ENCODE results near the gene EXOC4. TPM values are rescaled to one million over a fixed set of nuclear protein-coding genes. Genes with fewer than 3 reads are reported as not detected.
A peak's percentile ranks its signal among the peaks of the same experiment; 100 is the strongest.
"Not testable (repeated sequence)": the region's sequence is repeated elsewhere in the genome, so short reads cannot be mapped to it uniquely, and the experiment has no call there.

EXOC4 gene
- total RNA-seq, 1 donor from 2014 or later = 67.7 TPM

- TF ChIP-seq, protein P1, sequence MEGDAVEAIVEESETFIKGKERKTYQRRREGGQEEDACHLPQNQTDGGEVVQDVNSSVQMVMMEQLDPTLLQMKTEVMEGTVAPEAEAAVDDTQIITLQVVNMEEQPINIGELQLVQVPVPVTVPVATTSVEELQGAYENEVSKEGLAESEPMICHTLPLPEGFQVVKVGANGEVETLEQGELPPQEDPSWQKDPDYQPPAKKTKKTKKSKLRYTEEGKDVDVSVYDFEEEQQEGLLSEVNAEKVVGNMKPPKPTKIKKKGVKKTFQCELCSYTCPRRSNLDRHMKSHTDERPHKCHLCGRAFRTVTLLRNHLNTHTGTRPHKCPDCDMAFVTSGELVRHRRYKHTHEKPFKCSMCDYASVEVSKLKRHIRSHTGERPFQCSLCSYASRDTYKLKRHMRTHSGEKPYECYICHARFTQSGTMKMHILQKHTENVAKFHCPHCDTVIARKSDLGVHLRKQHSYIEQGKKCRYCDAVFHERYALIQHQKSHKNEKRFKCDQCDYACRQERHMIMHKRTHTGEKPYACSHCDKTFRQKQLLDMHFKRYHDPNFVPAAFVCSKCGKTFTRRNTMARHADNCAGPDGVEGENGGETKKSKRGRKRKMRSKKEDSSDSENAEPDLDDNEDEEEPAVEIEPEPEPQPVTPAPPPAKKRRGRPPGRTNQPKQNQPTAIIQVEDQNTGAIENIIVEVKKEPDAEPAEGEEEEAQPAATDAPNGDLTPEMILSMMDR (IDR thresholded peaks at IDR 0.05) = no peak
- Mint-ChIP-seq H3K36me3 (ENCODE audit: low read depth) (peaks cover 4% of the 10 kb centered on the region), H3K9me3 (ENCODE audit: low read depth) (no peaks in the 10 kb centered on the region), H3K4me1 (ENCODE audit: low read depth) (peaks cover 26% of the 10 kb centered on the region), H3K27me3 (ENCODE audit: low read depth) (no peaks in the 10 kb centered on the region), H3K27ac (ENCODE audit: unreplicated experiment) (no peak overlapping the region), H3K4me3 (ENCODE audit: unreplicated experiment) (no peak overlapping the region)
- DNase-seq (ENCODE audit: low spot score) = no peak
Observed at GRCh38 chr7:133315332-133316040, 62.6 kb downstream of the EXOC4 start.

DNA sequence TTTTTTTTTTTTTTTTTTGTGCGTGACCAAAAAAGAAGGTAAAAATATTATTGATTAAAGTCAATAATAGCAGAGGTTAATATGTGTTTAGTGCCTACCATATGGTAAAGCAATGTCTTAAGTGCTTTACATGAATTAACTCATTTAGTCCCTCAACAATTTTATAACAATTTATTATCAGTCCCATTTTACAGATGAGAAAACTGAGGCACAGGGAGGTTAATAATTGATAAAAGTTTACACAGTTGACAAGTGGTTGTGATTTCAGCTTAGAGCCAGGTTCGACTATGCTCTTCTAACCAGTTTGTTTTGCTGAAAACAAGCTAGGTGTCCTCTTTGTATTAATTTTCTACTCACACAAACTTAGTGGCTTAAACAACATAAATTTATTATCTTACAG is 67.0 kb downstream of the EXOC4 start:
- Mint-ChIP-seq H3K36me3 (ENCODE audit: low read depth) (peaks cover 34% of the 10 kb centered on the region), H3K27ac (ENCODE audit: unreplicated experiment) (no peak overlapping the region), H3K27me3 (ENCODE audit: low read depth) (no peaks in the 10 kb centered on the region), H3K4me3 (ENCODE audit: unreplicated experiment) (no peak overlapping the region), H3K4me1 (ENCODE audit: low read depth) (peaks cover 12% of the 10 kb centered on the region), H3K9me3 (ENCODE audit: low read depth) (peaks cover 23% of the 10 kb centered on the region)
- no peak for DNase-seq (ENCODE audit: low spot score)
- TF ChIP-seq, protein P1 (IDR thresholded peaks at IDR 0.05) = no peak

- no peak for DNase-seq (ENCODE audit: low spot score)
- peaks cover 31% of the 10 kb centered on the region for H3K9me3 Mint-ChIP-seq (ENCODE audit: low read depth)
- no peak overlapping the region for H3K27ac Mint-ChIP-seq (ENCODE audit: unreplicated experiment)
- no peaks in the 10 kb centered on the region for H3K27me3 Mint-ChIP-seq (ENCODE audit: low read depth)
- H3K4me3 Mint-ChIP-seq (ENCODE audit: unreplicated experiment) = no peak overlapping the region
- peaks cover 42% of the 10 kb centered on the region for H3K36me3 Mint-ChIP-seq (ENCODE audit: low read depth)
- H3K4me1 Mint-ChIP-seq (ENCODE audit: low read depth) = peaks cover 4% of the 10 kb centered on the region
- TF ChIP-seq, protein P1 (IDR thresholded peaks at IDR 0.05) = no peak
Observed at GRCh38 chr7:133320891-133321290, 68.0 kb downstream of the EXOC4 start.

DNA sequence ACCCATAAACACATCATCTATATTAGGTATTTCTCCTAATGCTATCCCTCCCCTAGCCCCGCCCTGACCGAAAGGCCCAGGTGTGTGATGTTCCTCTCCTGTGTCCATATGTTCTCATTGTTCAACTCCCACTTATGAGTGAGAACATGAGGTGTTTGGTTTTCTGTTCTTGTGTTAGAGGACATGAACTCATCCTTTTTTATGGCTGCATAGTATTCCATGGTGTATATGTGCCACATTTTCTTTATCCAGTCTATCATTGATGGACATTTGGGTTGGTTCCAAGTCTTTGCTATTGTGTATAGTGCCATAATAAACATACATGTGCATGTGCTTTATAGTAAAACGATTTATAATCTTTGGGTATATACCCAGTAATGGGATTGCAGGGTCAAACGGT is 68.5 kb downstream of the EXOC4 start:
- peaks cover 32% of the 10 kb centered on the region for H3K9me3 Mint-ChIP-seq (ENCODE audit: low read depth)
- not testable (repeated sequence) for H3K4me1 Mint-ChIP-seq (ENCODE audit: low read depth); H3K27ac Mint-ChIP-seq (ENCODE audit: unreplicated experiment); DNase-seq (ENCODE audit: low spot score); H3K4me3 Mint-ChIP-seq (ENCODE audit: unreplicated experiment); H3K27me3 Mint-ChIP-seq (ENCODE audit: low read depth)
- H3K36me3 Mint-ChIP-seq (ENCODE audit: low read depth) = peaks cover 42% of the 10 kb centered on the region

DNA sequence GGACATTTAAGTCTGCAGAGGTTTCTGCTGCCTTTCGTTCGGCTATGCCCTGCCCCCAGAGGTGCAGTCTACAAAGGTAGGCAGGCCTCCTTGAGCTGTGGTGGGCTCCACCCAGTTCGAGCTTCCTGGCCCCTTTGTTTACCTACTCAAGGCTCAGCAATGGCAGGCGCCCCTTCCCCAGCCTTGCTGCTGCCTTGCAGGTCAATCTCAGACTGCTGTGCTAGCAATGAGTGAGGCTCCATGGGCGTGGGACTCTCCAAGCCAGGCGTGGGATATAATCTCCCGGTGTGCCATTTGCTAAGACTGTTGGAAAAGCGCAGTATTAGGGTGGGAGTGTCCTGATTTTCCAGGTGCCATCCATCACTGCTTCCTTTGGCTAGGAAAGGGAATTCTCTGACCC is 73.9 kb downstream of the EXOC4 start:
- DNase-seq (ENCODE audit: low spot score) = peak; percentile 56
- Mint-ChIP-seq H3K9me3 (ENCODE audit: low read depth) (peaks cover 36% of the 10 kb centered on the region), H3K36me3 (ENCODE audit: low read depth) (peaks cover 44% of the 10 kb centered on the region)
- not testable (repeated sequence) for H3K4me1 Mint-ChIP-seq (ENCODE audit: low read depth); H3K27ac Mint-ChIP-seq (ENCODE audit: unreplicated experiment); H3K4me3 Mint-ChIP-seq (ENCODE audit: unreplicated experiment); H3K27me3 Mint-ChIP-seq (ENCODE audit: low read depth)

- H3K27me3 Mint-ChIP-seq (ENCODE audit: low read depth); H3K27ac Mint-ChIP-seq (ENCODE audit: unreplicated experiment); H3K4me3 Mint-ChIP-seq (ENCODE audit: unreplicated experiment); DNase-seq (ENCODE audit: low spot score); H3K4me1 Mint-ChIP-seq (ENCODE audit: low read depth): not testable (repeated sequence)
- Mint-ChIP-seq H3K36me3 (ENCODE audit: low read depth) (peaks cover 31% of the 10 kb centered on the region), H3K9me3 (ENCODE audit: low read depth) (peaks cover 26% of the 10 kb centered on the region)
Observed at GRCh38 chr7:133328021-133328420, 75.1 kb downstream of the EXOC4 start.

- Mint-ChIP-seq H3K36me3 (ENCODE audit: low read depth) (peaks cover 16% of the 10 kb centered on the region), H3K27ac (ENCODE audit: unreplicated experiment) (no peak overlapping the region)
- DNase-seq (ENCODE audit: low spot score) = peak; percentile 37
Observed at GRCh38 chr7:133330085-133330484, 77.2 kb downstream of the EXOC4 start.

More at GRCh38 chr7:133330085-133330484, 77.2 kb downstream of the EXOC4 start:
- peaks cover 13% of the 10 kb centered on the region for H3K9me3 Mint-ChIP-seq (ENCODE audit: low read depth)
- H3K4me3 Mint-ChIP-seq (ENCODE audit: unreplicated experiment) = no peak overlapping the region
- TF ChIP-seq, protein P1 (IDR thresholded peaks at IDR 0.05) = no peak
- H3K4me1 Mint-ChIP-seq (ENCODE audit: low read depth) = peaks cover 9% of the 10 kb centered on the region
- H3K27me3 Mint-ChIP-seq (ENCODE audit: low read depth) = no peaks in the 10 kb centered on the region

Measured in chondrocyte (in vitro differentiated cells).